ENCODE results near the gene CMTR2. TPM values are rescaled to one million over a fixed set of nuclear protein-coding genes. Genes with fewer than 3 reads are reported as not detected.

CMTR2 gene
- total RNA-seq, 1 experiment from 2014 or later = 15.5 TPM

- no peak overlapping the region for H2AFZ ChIP-seq (ENCODE audit: low read length)
- no peaks in the 10 kb centered on the region for H3K9me3 ChIP-seq (ENCODE audit: control insufficient read depth, low read depth, low read length)
- H3K18ac ChIP-seq (ENCODE audit: insufficient read length, low read depth, low read length) = no peak overlapping the region
- no peak for DNase-seq
- H3K4me3 Mint-ChIP-seq = no peak overlapping the region
- no peak overlapping the region for H2AK5ac ChIP-seq (ENCODE audit: insufficient read length, low read length)
- no peaks in the 10 kb centered on the region for H3K4me1 ChIP-seq (ENCODE audit: insufficient read depth, low read length)
- no peak overlapping the region for H3K23ac ChIP-seq (ENCODE audit: insufficient read length, low read depth, low read length)
- H3K56ac ChIP-seq (ENCODE audit: insufficient read length, low read depth, low read length) = no peak overlapping the region
- no peak overlapping the region for H3K27ac ChIP-seq (ENCODE audit: insufficient read length, low read depth, low read length)
- H2BK20ac ChIP-seq (ENCODE audit: low read depth, low read length, poor library complexity, severe bottlenecking) = no peak overlapping the region
- no peak overlapping the region for H4K91ac ChIP-seq (ENCODE audit: insufficient read length, low read depth, low read length)
- no peak overlapping the region for H2BK120ac ChIP-seq (ENCODE audit: low read depth, low read length, poor library complexity, severe bottlenecking)
- H3K36me3 Mint-ChIP-seq (ENCODE audit: insufficient read depth in 1 of 3, low read depth in 3 of 3) = no peaks in the 10 kb centered on the region
- no peaks in the 10 kb centered on the region for H3K4me1 Mint-ChIP-seq
- no peak overlapping the region for H3T11ph ChIP-seq (ENCODE audit: low read length)
- H3K23me2 ChIP-seq (ENCODE audit: insufficient read length, low read depth, low read length, poor library complexity, severe bottlenecking) = no peaks in the 10 kb centered on the region
- H3K4ac ChIP-seq (ENCODE audit: low read depth, low read length) = no peak overlapping the region
- H3K27me3 Mint-ChIP-seq (ENCODE audit: low read depth) = peaks cover 31% of the 10 kb centered on the region
- H3K14ac ChIP-seq (ENCODE audit: insufficient read depth, low read length) = no peak overlapping the region
- H4K8ac ChIP-seq (replicated peaks; ENCODE audit: insufficient read length, low read depth, low read length) = no peak overlapping the region
- H3K27me3 ChIP-seq (ENCODE audit: insufficient read depth, low read length) = no peaks in the 10 kb centered on the region
- no peak overlapping the region for H2BK15ac ChIP-seq (ENCODE audit: low read depth, low read length)
- WGBS (ENCODE audit: extremely low coverage, insufficient read length, low lambda C conversion rate) = no CpG with 5 or more reads among the region's 2 CpGs
- no peaks in the 10 kb centered on the region for H4K20me1 ChIP-seq (ENCODE audit: control insufficient read depth, insufficient read depth, insufficient read length)
- H2BK12ac ChIP-seq (ENCODE audit: insufficient read length, low read depth, low read length) = no peak overlapping the region
- H3K9me3 Mint-ChIP-seq = peaks cover 0 to 5% of the 10 kb centered on the region in 2 experiments; a peak in 1 of 5 replicates
- no peak overlapping the region for H3K9ac ChIP-seq (ENCODE audit: extremely low read depth, insufficient read length, low read length)
- H4K5ac ChIP-seq (ENCODE audit: insufficient read length, low read depth, low read length) = no peak overlapping the region
- H3K79me2 ChIP-seq (ENCODE audit: insufficient read depth, low read length) = no peaks in the 10 kb centered on the region
- no peak for TF ChIP-seq CTCF (conservative IDR thresholded peaks at IDR 0.05)
- H2BK5ac ChIP-seq (ENCODE audit: insufficient read length, low read length) = no peak overlapping the region
- H3K79me1 ChIP-seq (ENCODE audit: insufficient read depth, low read depth, low read length, poor library complexity, severe bottlenecking) = no peaks in the 10 kb centered on the region
- H3K27ac Mint-ChIP-seq = no peak overlapping the region
- H3K4me2 ChIP-seq (ENCODE audit: insufficient read depth, insufficient read length, low read length) = no peak overlapping the region
Measured at GRCh38 chr16:71297341-71297634, 8.1 kb upstream of the CMTR2 start.

Measured in H9 (cell line).